Mesenchymal stem cell (in vitro differentiated cells and primary cell): Measurements from ENCODE around the gene NDUFB6. TPM values are rescaled to one million over a fixed set of nuclear protein-coding genes. Genes with fewer than 3 reads are reported as not detected.

Source experiments
- DNase-seq: peaks from one replicate; pipeline ENCODE4 v3.0.0-alpha.2; 2013
- H2AFZ ChIP-seq: one replicate; pipeline ENCODE4 v1.6.1; 2013; ENCODE audit warnings: low read depth, mild to moderate bottlenecking, control low read depth, inconsistent platforms, low read length, moderate library complexity
- H2AK5ac ChIP-seq: 2 replicates; pipeline ENCODE4 v1.6.1; 2013; ENCODE audit warnings: low read length, moderate library complexity, mild to moderate bottlenecking, inconsistent platforms; ENCODE audit not compliant: severe bottlenecking
- H2BK120ac ChIP-seq: one replicate; pipeline ENCODE4 v1.6.1; 2013; ENCODE audit warnings: low read depth, mild to moderate bottlenecking, inconsistent platforms, low read length, moderate library complexity
- H2BK12ac ChIP-seq, 2 experiments: one replicate each; pipeline ENCODE4 v1.6.1; 2013; ENCODE audit warnings: inconsistent platforms in 2 of 2, low read length in 2 of 2, mild to moderate bottlenecking in 2 of 2, moderate library complexity in 2 of 2, control low read depth in 1 of 2
- H2BK15ac ChIP-seq: one replicate; pipeline ENCODE4 v1.6.1; 2013; ENCODE audit warnings: mild to moderate bottlenecking, low read depth, inconsistent platforms; ENCODE audit not compliant: poor library complexity, severe bottlenecking
- H2BK5ac ChIP-seq: 2 replicates; pipeline ENCODE4 v1.6.1; 2013; ENCODE audit warnings: low read depth, mild to moderate bottlenecking, low read length, control low read depth, inconsistent platforms; ENCODE audit not compliant: poor library complexity, severe bottlenecking
- H3K14ac ChIP-seq, 2 experiments: one replicate each; pipeline ENCODE4 v1.6.1; 2013; ENCODE audit warnings: inconsistent platforms in 2 of 2, low read length in 2 of 2, control low read depth in 1 of 2, mild to moderate bottlenecking in 1 of 2, moderate library complexity in 1 of 2
- H3K18ac ChIP-seq, 2 experiments: one replicate each; pipeline ENCODE4 v1.6.1; 2013; ENCODE audit warnings: inconsistent platforms in 2 of 2, low read length in 2 of 2, control low read depth in 1 of 2, low read depth in 1 of 2, mild to moderate bottlenecking in 1 of 2
- H3K23ac ChIP-seq, 2 experiments: one replicate each; pipeline ENCODE4 v1.6.1; 2013; ENCODE audit warnings: inconsistent platforms in 2 of 2, low read length in 2 of 2, mild to moderate bottlenecking in 2 of 2, moderate library complexity in 2 of 2, control low read depth in 1 of 2
- H3K27ac ChIP-seq: 2 replicates; pipeline ENCODE4 v1.5.1; 2013; ENCODE audit warnings: mild to moderate bottlenecking, moderate library complexity, low read length, control low read depth, inconsistent platforms; ENCODE audit not compliant: poor library complexity, severe bottlenecking
- H3K27me3 ChIP-seq, 2 experiments: 2 replicates each; pipeline versions ENCODE4 v1.6.1 to v1.7.0; 2013; ENCODE audit warnings: low read length in 2 of 2, mild to moderate bottlenecking in 2 of 2, moderate library complexity in 2 of 2, control low read depth in 1 of 2, inconsistent platforms in 1 of 2; ENCODE audit not compliant: control insufficient read depth in 1 of 2, insufficient read depth in 1 of 2
- H3K36me3 ChIP-seq, 2 experiments: 2 replicates each; pipeline versions ENCODE4 v1.6.1 to v1.7.0; 2013; ENCODE audit warnings: low read length in 2 of 2, control low read depth in 1 of 2, inconsistent platforms in 1 of 2, low read depth in 1 of 2, mild to moderate bottlenecking in 1 of 2; ENCODE audit not compliant: insufficient read depth in 2 of 2, control insufficient read depth in 1 of 2
- H3K4ac ChIP-seq, 2 experiments: one replicate each; pipeline ENCODE4 v1.6.1; 2013; ENCODE audit warnings: inconsistent platforms in 2 of 2, low read length in 2 of 2, mild to moderate bottlenecking in 2 of 2, moderate library complexity in 2 of 2, control low read depth in 1 of 2, low read depth in 1 of 2
- H3K4me1 ChIP-seq: 2 replicates; pipeline ENCODE4 v1.6.1; 2013; ENCODE audit warnings: low read depth, low read length, control low read depth; ENCODE audit not compliant: control insufficient read depth, insufficient read depth
- H3K4me2 ChIP-seq: 2 replicates; pipeline ENCODE4 v1.6.1; 2013; ENCODE audit warnings: low read length, mild to moderate bottlenecking, inconsistent platforms; ENCODE audit not compliant: poor library complexity, severe bottlenecking
- H3K4me3 ChIP-seq, 2 experiments: 2 replicates each; pipeline versions ENCODE4 v1.5.1 to v1.7.0; 2013; ENCODE audit warnings: low read length in 2 of 2, mild to moderate bottlenecking in 2 of 2, control low read depth in 1 of 2, low read depth in 1 of 2; ENCODE audit not compliant: insufficient read depth in 1 of 2
- H3K79me1 ChIP-seq: replicated peaks from 2 replicates; pipeline ENCODE4 v1.6.1; 2013; ENCODE audit warnings: mild to moderate bottlenecking, control low read depth, low read length, inconsistent platforms; ENCODE audit not compliant: poor library complexity, severe bottlenecking
- H3K9ac ChIP-seq: 2 replicates; pipeline ENCODE4 v1.7.0; 2013; ENCODE audit warnings: mild to moderate bottlenecking, low read length, moderate library complexity
- H3K9me3 ChIP-seq: 2 replicates; pipeline ENCODE4 v1.7.0; 2013; ENCODE audit warnings: mild to moderate bottlenecking, low read length; ENCODE audit not compliant: control insufficient read depth
- H4K8ac ChIP-seq: one replicate; pipeline ENCODE4 v1.6.1; 2013; ENCODE audit warnings: inconsistent platforms, mild to moderate bottlenecking, low read length, moderate library complexity
- H4K91ac ChIP-seq: one replicate; pipeline ENCODE4 v1.6.1; 2013; ENCODE audit warnings: mild to moderate bottlenecking, low read length, inconsistent platforms
- WGBS: methylation state at CpG from one replicate; pipeline ENCODE4 v1.1.7; 2013; ENCODE audit warnings: mixed read lengths; 5-methylcytosine and 5-hydroxymethylcytosine counted together
- polyA plus RNA-seq, 2 experiments: library from polyadenylated mRNA; stranded (reverse); fragments of 200-250 nt; gene quantifications; one replicate each; pipeline ENCODE4 v1.2.3, GENCODE V29; 2013

NDUFB6 gene
- 66.2 TPM for polyA plus RNA-seq (2013, experiment 1 of 2)
- 72.8 TPM for polyA plus RNA-seq (2013, experiment 2 of 2)

DNA sequence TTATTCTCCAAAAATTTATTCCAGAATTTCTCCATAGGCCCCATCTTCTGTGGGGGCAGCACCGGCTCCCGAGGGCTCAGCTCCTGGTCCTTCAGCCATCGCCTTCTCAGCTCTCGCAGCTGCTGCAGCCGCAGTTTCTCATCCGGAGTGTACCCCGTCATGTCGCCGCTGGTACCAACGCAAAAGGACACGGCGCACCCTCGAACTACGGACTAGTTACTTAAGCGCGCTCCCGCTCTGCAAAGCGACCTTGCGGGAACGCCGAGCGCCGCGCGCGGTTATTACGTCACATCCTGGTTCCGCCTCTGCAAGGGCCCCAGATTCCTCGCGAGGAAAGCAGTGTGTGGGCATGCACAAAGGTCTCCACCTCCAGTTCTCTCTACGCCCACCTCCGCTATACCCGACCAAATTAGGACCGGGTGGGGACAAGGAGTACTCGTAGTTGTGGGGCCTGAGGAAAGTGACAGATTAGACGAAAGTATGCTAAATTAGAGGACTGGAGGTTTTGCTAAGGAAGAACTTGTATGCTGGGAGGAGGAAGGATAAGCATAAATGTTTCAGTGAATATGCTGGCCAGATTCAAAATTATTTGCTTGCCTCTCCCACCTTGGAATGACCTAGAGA, at the start of gene NDUFB6:
Gene NDUFB6 (minus strand): TSS at position 260 of the 624 bp plus-strand sequence. CDS start 99 bp downstream, at position 161.
- Histone ChIP-seq H3K27me3 (no peaks in the 10 kb centered on the region), H2AFZ (peak within 1 kb of the TSS; percentile 79), H3K9ac (peak within 1 kb of the TSS; percentile 97), H3K18ac (peak within 1 kb of the TSS; percentile 23 to 75), H4K91ac (no peak within 1 kb of the TSS), H3K14ac (peak within 1 kb of the TSS in 1 of 2 experiments; percentile 95), H2BK120ac (no peak within 1 kb of the TSS), H2BK15ac (no peak within 1 kb of the TSS), H3K4me2 (peak within 1 kb of the TSS; percentile 98), H3K9me3 (no peaks in the 10 kb centered on the region), H3K4me1 (peaks cover 1% of the 10 kb centered on the region), H2AK5ac (no peak within 1 kb of the TSS), H3K23ac (no peak within 1 kb of the TSS), H3K27ac (peak within 1 kb of the TSS; percentile 67), H3K36me3 (peaks cover 3 to 10% of the 10 kb centered on the region in 2 experiments), H3K79me1 (peaks cover 12% of the 10 kb centered on the region), H2BK5ac (no peak within 1 kb of the TSS), H3K4ac (peak within 1 kb of the TSS in 1 of 2 experiments; percentile 67), H4K8ac (peak within 1 kb of the TSS; percentile 95), H2BK12ac (no peak within 1 kb of the TSS), H3K4me3 (peak within 1 kb of the TSS; percentile 89 to 98)
- DNase-seq = peak; percentile 92
- WGBS = under 1% methylated on average over 34 of the region's 36 CpGs

DNA sequence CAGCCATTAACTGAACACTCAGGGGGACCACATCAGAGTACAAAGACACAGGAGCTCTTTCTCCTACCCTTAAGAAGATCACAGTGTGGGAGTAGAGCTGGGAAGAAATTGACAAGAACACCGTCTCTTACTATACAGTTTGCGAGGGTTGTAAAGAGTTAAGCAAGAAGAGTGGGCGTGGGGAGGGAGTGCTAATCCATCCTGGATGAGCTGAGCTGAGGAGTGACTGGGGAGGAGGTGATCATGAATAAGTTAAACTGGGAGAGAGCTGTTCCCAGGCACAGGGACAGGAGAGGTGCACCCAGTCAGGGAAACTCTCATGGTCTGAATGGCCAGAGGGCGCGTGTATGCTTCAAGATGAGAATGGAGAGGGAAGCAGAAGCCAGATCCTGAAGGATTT, 45.3 kb upstream of the NDUFB6 start:
- Histone ChIP-seq H2BK12ac (no peak overlapping the region), H3K4me2 (no peak overlapping the region), H3K4me1 (no peaks in the 10 kb centered on the region), H3K23ac (no peak overlapping the region), H3K14ac (no peak overlapping the region), H2AK5ac (no peak overlapping the region), H4K91ac (peak overlapping the region; percentile 20), H3K36me3 (no peaks in the 10 kb centered on the region), H2BK15ac (no peak overlapping the region), H3K4ac (no peak overlapping the region), H3K79me1 (no peaks in the 10 kb centered on the region), H3K9ac (no peak overlapping the region), H3K9me3 (no peaks in the 10 kb centered on the region), H3K4me3 (no peak overlapping the region), H3K18ac (no peak overlapping the region), H4K8ac (no peak overlapping the region), H2AFZ (no peak overlapping the region), H3K27ac (no peak overlapping the region), H2BK120ac (no peak overlapping the region), H3K27me3 (peaks cover 4 to 7% of the 10 kb centered on the region in 2 experiments), H2BK5ac (no peak overlapping the region)
- whole genome bisulfite sequencing = 84% methylated on average over 5 of the region's 5 CpGs
- no peak for DNase-seq

DNA sequence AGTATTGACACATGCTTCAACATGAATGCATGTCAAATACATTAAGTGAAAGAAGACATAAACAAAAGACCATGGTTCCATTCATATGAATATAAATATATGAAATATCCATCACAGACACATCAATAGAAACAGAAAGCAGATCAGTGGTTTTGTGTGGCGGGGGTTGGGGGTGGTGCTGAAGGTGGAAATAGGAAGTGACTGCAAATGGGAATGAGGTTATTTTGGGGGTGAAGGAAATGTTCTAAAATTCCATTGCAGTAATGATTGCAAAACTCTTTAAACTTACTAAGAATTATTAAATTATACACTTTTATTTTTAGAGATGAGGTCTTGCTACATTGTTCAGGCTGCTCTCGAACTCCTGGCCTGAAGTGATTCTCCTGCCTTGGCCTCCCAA, 33.9 kb upstream of the NDUFB6 start:
- H3K79me1 ChIP-seq = no peaks in the 10 kb centered on the region

DNA sequence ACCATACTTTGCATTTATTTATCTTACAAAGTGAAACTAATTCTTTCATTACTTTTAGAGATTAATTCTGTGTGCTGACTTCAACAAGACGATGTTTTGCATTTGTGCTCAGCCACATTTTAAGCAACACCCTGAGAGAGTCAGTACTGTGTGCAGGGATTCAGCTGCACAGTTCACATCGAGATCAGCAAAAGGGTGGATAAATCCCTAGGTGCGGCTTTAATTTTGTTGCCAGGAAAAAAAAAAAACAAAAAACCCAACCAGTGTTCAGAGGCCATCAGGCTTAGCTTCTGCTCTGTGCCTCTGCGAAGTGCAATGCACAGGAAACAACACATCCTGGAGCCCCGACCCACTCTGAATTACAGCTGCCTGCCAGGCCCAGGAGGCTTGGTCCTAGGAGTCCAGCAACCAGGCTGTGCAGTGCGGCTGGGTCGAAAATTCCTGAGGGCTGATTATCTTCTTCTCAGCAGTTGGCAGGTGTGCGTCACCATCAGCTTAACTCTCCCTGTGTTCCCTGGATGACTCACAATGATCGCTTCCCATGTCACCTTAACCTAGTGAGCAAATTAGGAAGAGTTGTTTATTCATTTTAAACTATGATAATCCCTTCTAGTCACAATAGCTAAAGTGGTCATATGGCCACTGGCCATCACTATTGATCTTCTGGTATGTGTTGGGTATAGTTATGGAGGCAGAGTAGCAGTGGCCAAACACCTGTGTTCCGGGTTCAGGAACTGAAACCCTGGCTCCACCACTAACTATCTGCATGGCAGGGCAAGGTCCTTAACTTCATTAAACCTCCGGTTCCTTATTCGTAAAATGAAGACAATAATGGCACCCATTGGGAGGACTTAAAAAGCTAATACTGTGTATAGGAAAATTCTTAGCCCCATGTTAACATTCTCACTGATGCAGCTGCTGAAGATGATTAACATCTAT, 31.2 kb upstream of the NDUFB6 start:
- Histone ChIP-seq H2BK15ac (no peak overlapping the region), H3K23ac (no peak overlapping the region), H3K4me1 (no peaks in the 10 kb centered on the region), H2AK5ac (no peak overlapping the region), H3K4me2 (no peak overlapping the region), H3K4me3 (no peak overlapping the region), H2AFZ (no peak overlapping the region), H3K9ac (no peak overlapping the region), H3K9me3 (peaks cover 4% of the 10 kb centered on the region), H3K27ac (no peak overlapping the region), H3K4ac (no peak overlapping the region), H4K91ac (no peak overlapping the region), H3K79me1 (no peaks in the 10 kb centered on the region), H3K14ac (no peak overlapping the region), H4K8ac (no peak overlapping the region), H2BK12ac (no peak overlapping the region), H2BK5ac (no peak overlapping the region), H3K36me3 (no peaks in the 10 kb centered on the region), H3K18ac (no peak overlapping the region), H2BK120ac (no peak overlapping the region), H3K27me3 (peaks cover 7 to 11% of the 10 kb centered on the region in 2 experiments)
- DNase-seq = no peak
- 80% methylated on average over 7 of the region's 12 CpGs for WGBS

More for the DNA sequence above, 33.9 kb upstream of the NDUFB6 start:
- no peak overlapping the region for H4K8ac ChIP-seq
- peaks cover 0 to 8% of the 10 kb centered on the region in 2 experiments for H3K27me3 ChIP-seq
- H2BK120ac ChIP-seq = no peak overlapping the region
- no peaks in the 10 kb centered on the region for H3K4me1 ChIP-seq
- no peak overlapping the region for H3K27ac ChIP-seq
- 60% methylated on average over 2 of the region's 2 CpGs for WGBS
- H3K9ac ChIP-seq = no peak overlapping the region
- H3K4me2 ChIP-seq = no peak overlapping the region
- H4K91ac ChIP-seq = no peak overlapping the region
- no peak overlapping the region for H3K4me3 ChIP-seq
- no peak overlapping the region for H3K23ac ChIP-seq
- no peak overlapping the region for H2AFZ ChIP-seq
- no peaks in the 10 kb centered on the region for H3K36me3 ChIP-seq
- no peak overlapping the region for H2AK5ac ChIP-seq
- H3K18ac ChIP-seq = no peak overlapping the region
- H2BK5ac ChIP-seq = no peak overlapping the region
- H3K14ac ChIP-seq = no peak overlapping the region
- H3K4ac ChIP-seq = no peak overlapping the region
- H3K9me3 ChIP-seq = peaks cover 4% of the 10 kb centered on the region
- no peak overlapping the region for H2BK15ac ChIP-seq
- no peak overlapping the region for H2BK12ac ChIP-seq
- DNase-seq = no peak
